Hepatocyte (in vitro differentiated cells): ENCODE data around the gene SNX32. TPM values are rescaled to one million over a fixed set of nuclear protein-coding genes. Genes with fewer than 3 reads are reported as not detected.
A peak's percentile ranks its signal among the peaks of the same experiment; 100 is the strongest.

Experiments used
- DNase-seq: peaks from one replicate; pipeline ENCODE4 v3.0.0-alpha.2; 2016; ENCODE audit warnings: low spot score
- H2AFZ ChIP-seq: fragments of 200-600 bp; sonication (generic); 2 replicates; pipeline ENCODE4 v1.6.0; 2016; ENCODE audit warnings: antibody characterized with exemption, mild to moderate bottlenecking
- H3K27ac ChIP-seq: fragments of 200-600 bp; sonication (generic); 2 replicates; pipeline ENCODE4 v1.5.1; 2016; ENCODE audit warnings: mild to moderate bottlenecking
- H3K27me3 ChIP-seq: fragments of 200-600 bp; sonication (generic); 2 replicates; pipeline ENCODE4 v1.6.1; 2016
- H3K36me3 ChIP-seq: fragments of 200-600 bp; sonication (generic); replicated peaks from 2 replicates; pipeline ENCODE4 v1.5.1; 2016; ENCODE audit warnings: low read depth; ENCODE audit not compliant: insufficient read depth
- H3K4me1 ChIP-seq: fragments of 200-600 bp; sonication (generic); 2 replicates; pipeline ENCODE4 v1.5.1; 2016; ENCODE audit warnings: mild to moderate bottlenecking, moderate library complexity; ENCODE audit not compliant: insufficient read depth
- H3K4me2 ChIP-seq: fragments of 200-600 bp; sonication (generic); 2 replicates; pipeline ENCODE4 v1.6.0; 2016
- H3K4me3 ChIP-seq: fragments of 200-600 bp; sonication (generic); 2 replicates; pipeline ENCODE4 v1.5.1; 2016; ENCODE audit warnings: mild to moderate bottlenecking
- H3K79me2 ChIP-seq: fragments of 200-600 bp; sonication (generic); 2 replicates; pipeline ENCODE4 v1.6.0; 2017; ENCODE audit warnings: mild to moderate bottlenecking
- H3K9me2 ChIP-seq: fragments of 200-600 bp; sonication (generic); replicated peaks from 2 replicates; pipeline ENCODE4 v1.6.0; 2017; ENCODE audit warnings: mild to moderate bottlenecking; ENCODE audit not compliant: insufficient read depth
- H3K9me3 ChIP-seq: fragments of 200-600 bp; sonication (generic); 2 replicates; pipeline ENCODE4 v1.5.1; 2016; ENCODE audit warnings: low read depth, mild to moderate bottlenecking
- H4K20me1 ChIP-seq: fragments of 200-600 bp; sonication (generic); 2 replicates; pipeline ENCODE4 v1.6.0; 2016; ENCODE audit warnings: mild to moderate bottlenecking; ENCODE audit not compliant: insufficient read depth, poor library complexity, severe bottlenecking
- EZH2 ChIP-seq: fragments of 200-600 bp; sonication (generic); IDR thresholded peaks from 2 replicates; pipeline ENCODE4 v1.6.1; 2016; ENCODE audit warnings: antibody characterized with exemption, mild to moderate bottlenecking, borderline replicate concordance
- EZH2phosphoT487 ChIP-seq: fragments of 200-600 bp; sonication (generic); IDR thresholded peaks from one replicate; pipeline ENCODE4 v1.6.1; 2018; ENCODE audit warnings: antibody characterized with exemption, mild to moderate bottlenecking, low read depth, moderate library complexity; ENCODE audit not compliant: unreplicated experiment, severe bottlenecking
- WGBS: methylation state at CpG from one replicate; pipeline ENCODE4 v1.1.6; 2016; ENCODE audit warnings: low lambda C conversion rate; ENCODE audit errors: missing lambda C conversion rate; 5-methylcytosine and 5-hydroxymethylcytosine counted together
- polyA plus RNA-seq: library from polyadenylated mRNA; unstranded; fragments of >200 nt; fragmentation: Nextera tagmentation; extraction: Ambion mirVana; gene quantifications from 2 replicates; pipeline ENCODE4 v1.2.1, GENCODE V29; 2016
- total RNA-seq: library from RNA; depleted of rRNA; stranded (reverse); fragments of >200 nt; gene quantifications from 2 replicates; pipeline ENCODE4 v1.2.3, GENCODE V29; 2014
- TF ChIP-seq, protein P1 (sequence below): fragments of 200-600 bp; sonication (generic); IDR thresholded peaks from 2 replicates; pipeline ENCODE4 v1.5.1; 2016; ENCODE audit warnings: antibody characterized with exemption, mild to moderate bottlenecking; ENCODE audit not compliant: poor library complexity

SNX32 gene
- total and polyA plus RNA-seq, 2 experiments from 2014 or later, result 2.9 to 5.1 TPM

- Histone ChIP-seq H3K9me2 (no peaks in the 10 kb centered on the region), H2AFZ (no peak overlapping the region), H3K9me3 (no peaks in the 10 kb centered on the region), H4K20me1 (no peaks in the 10 kb centered on the region), H3K27me3 (peaks cover 21% of the 10 kb centered on the region), H3K79me2 (no peaks in the 10 kb centered on the region), H3K4me1 (peaks cover 15% of the 10 kb centered on the region), H3K36me3 (no peaks in the 10 kb centered on the region), H3K27ac (peak overlapping the region; percentile 64), H3K4me2 (no peak overlapping the region), H3K4me3 (no peak overlapping the region)
- TF ChIP-seq, protein P1, sequence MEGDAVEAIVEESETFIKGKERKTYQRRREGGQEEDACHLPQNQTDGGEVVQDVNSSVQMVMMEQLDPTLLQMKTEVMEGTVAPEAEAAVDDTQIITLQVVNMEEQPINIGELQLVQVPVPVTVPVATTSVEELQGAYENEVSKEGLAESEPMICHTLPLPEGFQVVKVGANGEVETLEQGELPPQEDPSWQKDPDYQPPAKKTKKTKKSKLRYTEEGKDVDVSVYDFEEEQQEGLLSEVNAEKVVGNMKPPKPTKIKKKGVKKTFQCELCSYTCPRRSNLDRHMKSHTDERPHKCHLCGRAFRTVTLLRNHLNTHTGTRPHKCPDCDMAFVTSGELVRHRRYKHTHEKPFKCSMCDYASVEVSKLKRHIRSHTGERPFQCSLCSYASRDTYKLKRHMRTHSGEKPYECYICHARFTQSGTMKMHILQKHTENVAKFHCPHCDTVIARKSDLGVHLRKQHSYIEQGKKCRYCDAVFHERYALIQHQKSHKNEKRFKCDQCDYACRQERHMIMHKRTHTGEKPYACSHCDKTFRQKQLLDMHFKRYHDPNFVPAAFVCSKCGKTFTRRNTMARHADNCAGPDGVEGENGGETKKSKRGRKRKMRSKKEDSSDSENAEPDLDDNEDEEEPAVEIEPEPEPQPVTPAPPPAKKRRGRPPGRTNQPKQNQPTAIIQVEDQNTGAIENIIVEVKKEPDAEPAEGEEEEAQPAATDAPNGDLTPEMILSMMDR, result no peak
- no peak for TF ChIP-seq EZH2
- TF ChIP-seq EZH2phosphoT487, result no peak
- WGBS, result 15% methylated on average over 5 of the region's 5 CpGs
- DNase-seq, result peak; percentile 69
These were observed 69.3 kb downstream of the SNX32 start for GRCh38 chr11:65903068-65903481.

Other genes with a start within 250 kb of the SNX32 start
- not detected in 2 replicates for gene KCNK7, start 238.2 kb upstream of the SNX32 start, total RNA-seq
- gene KCNK7, start 238.2 kb upstream of the SNX32 start, polyA plus RNA-seq, result 0.37 TPM in 1 of 2 replicates, not detected in the other
- 39.3 and 40.5 TPM in 2 replicates for gene MAP3K11, start 219.7 kb upstream of the SNX32 start, total RNA-seq
- 55.3 and 59.5 TPM in 2 replicates for gene MAP3K11, start 219.7 kb upstream of the SNX32 start, polyA plus RNA-seq
- gene PCNX3, start 218.2 kb upstream of the SNX32 start, total RNA-seq, result 22.2 and 27.4 TPM in 2 replicates
- 17.6 and 20.0 TPM in 2 replicates for gene PCNX3, start 218.2 kb upstream of the SNX32 start, polyA plus RNA-seq
- 15.6 and 19.1 TPM in 2 replicates for gene SIPA1, start 195.9 kb upstream of the SNX32 start, total RNA-seq
- 35.2 and 42.9 TPM in 2 replicates for gene SIPA1, start 195.9 kb upstream of the SNX32 start, polyA plus RNA-seq
- 28.1 and 32.7 TPM in 2 replicates for gene RELA, start 171.0 kb upstream of the SNX32 start, total RNA-seq
- 64.6 and 68.7 TPM in 2 replicates for gene RELA, start 171.0 kb upstream of the SNX32 start, polyA plus RNA-seq
- gene KAT5, start 121.7 kb upstream of the SNX32 start, total RNA-seq, result 36.1 and 41.7 TPM in 2 replicates
- 53.1 and 77.2 TPM in 2 replicates for gene KAT5, start 121.7 kb upstream of the SNX32 start, polyA plus RNA-seq
- 26.4 and 44.4 TPM in 2 replicates for gene RNASEH2C, start 113.2 kb upstream of the SNX32 start, total RNA-seq
- gene RNASEH2C, start 113.2 kb upstream of the SNX32 start, polyA plus RNA-seq, result 68.6 and 78.7 TPM in 2 replicates
- 19.5 and 20.9 TPM in 2 replicates for gene AP5B1, start 53.0 kb upstream of the SNX32 start, total RNA-seq
- 24.8 and 27.1 TPM in 2 replicates for gene AP5B1, start 53.0 kb upstream of the SNX32 start, polyA plus RNA-seq
- gene OVOL1, start 46.9 kb upstream of the SNX32 start, total RNA-seq, result 26.0 and 26.3 TPM in 2 replicates
- gene OVOL1, start 46.9 kb upstream of the SNX32 start, polyA plus RNA-seq, result 20.6 and 20.8 TPM in 2 replicates
- 720 and 758 TPM in 2 replicates for gene CFL1, start 24.2 kb downstream of the SNX32 start, total RNA-seq
- 1,698 and 1,708 TPM in 2 replicates for gene CFL1, start 24.2 kb downstream of the SNX32 start, polyA plus RNA-seq
- gene MUS81, start 26.5 kb downstream of the SNX32 start, total RNA-seq, result 22.3 and 23.8 TPM in 2 replicates
- 47.0 and 51.7 TPM in 2 replicates for gene MUS81, start 26.5 kb downstream of the SNX32 start, polyA plus RNA-seq
- 65.2 and 69.7 TPM in 2 replicates for gene EFEMP2, start 38.8 kb downstream of the SNX32 start, total RNA-seq
- gene EFEMP2, start 38.8 kb downstream of the SNX32 start, polyA plus RNA-seq, result 197 and 230 TPM in 2 replicates
- not detected in 2 replicates for gene CTSW, start 45.9 kb downstream of the SNX32 start, total RNA-seq
- 0.15 and 0.56 TPM in 2 replicates for gene CTSW, start 45.9 kb downstream of the SNX32 start, polyA plus RNA-seq
- 72.6 and 74.9 TPM in 2 replicates for gene FIBP, start 54.5 kb downstream of the SNX32 start, total RNA-seq
- 93.6 and 101 TPM in 2 replicates for gene FIBP, start 54.5 kb downstream of the SNX32 start, polyA plus RNA-seq
- gene CCDC85B, start 56.7 kb downstream of the SNX32 start, total RNA-seq, result 15.1 and 21.5 TPM in 2 replicates
- 38.2 and 41.6 TPM in 2 replicates for gene CCDC85B, start 56.7 kb downstream of the SNX32 start, polyA plus RNA-seq
- gene FOSL1, start 66.4 kb downstream of the SNX32 start, total RNA-seq, result 4.5 and 4.7 TPM in 2 replicates
- 16.5 and 20.1 TPM in 2 replicates for gene FOSL1, start 66.4 kb downstream of the SNX32 start, polyA plus RNA-seq
- 20.8 and 26.3 TPM in 2 replicates for gene C11orf68, start 85.1 kb downstream of the SNX32 start, total RNA-seq
- gene C11orf68, start 85.1 kb downstream of the SNX32 start, polyA plus RNA-seq, result 53.2 and 59.3 TPM in 2 replicates
- 59.1 and 65.3 TPM in 2 replicates for gene DRAP1, start 85.5 kb downstream of the SNX32 start, total RNA-seq
- gene DRAP1, start 85.5 kb downstream of the SNX32 start, polyA plus RNA-seq, result 158 and 173 TPM in 2 replicates
- gene TSGA10IP, start 111.5 kb downstream of the SNX32 start, total RNA-seq, result not detected in 2 replicates
- not detected in 2 replicates for gene TSGA10IP, start 111.5 kb downstream of the SNX32 start, polyA plus RNA-seq
- gene SART1, start 127.8 kb downstream of the SNX32 start, total RNA-seq, result 10.9 and 32.5 TPM in 2 replicates
- gene SART1, start 127.8 kb downstream of the SNX32 start, polyA plus RNA-seq, result 34.1 and 37.5 TPM in 2 replicates
- gene EIF1AD, start 168.2 kb downstream of the SNX32 start, total RNA-seq, result 25.6 and 27.0 TPM in 2 replicates
- 19.4 and 24.8 TPM in 2 replicates for gene EIF1AD, start 168.2 kb downstream of the SNX32 start, polyA plus RNA-seq
- gene BANF1, start 168.5 kb downstream of the SNX32 start, total RNA-seq, result 22.8 and 37.8 TPM in 2 replicates
- gene BANF1, start 168.5 kb downstream of the SNX32 start, polyA plus RNA-seq, result 197 and 215 TPM in 2 replicates
- 3.0 and 4.4 TPM in 2 replicates for gene CST6, start 178.0 kb downstream of the SNX32 start, total RNA-seq
- 9.4 and 17.6 TPM in 2 replicates for gene CST6, start 178.0 kb downstream of the SNX32 start, polyA plus RNA-seq
- not detected in 2 replicates for gene CATSPER1, start 192.5 kb downstream of the SNX32 start, total RNA-seq
- not detected in 2 replicates for gene CATSPER1, start 192.5 kb downstream of the SNX32 start, polyA plus RNA-seq
- 0.68 and 0.80 TPM in 2 replicates for gene GAL3ST3, start 215.2 kb downstream of the SNX32 start, total RNA-seq
- 1.1 and 2.6 TPM in 2 replicates for gene GAL3ST3, start 215.2 kb downstream of the SNX32 start, polyA plus RNA-seq
- gene SF3B2, start 218.4 kb downstream of the SNX32 start, total RNA-seq, result 109 and 120 TPM in 2 replicates
- gene SF3B2, start 218.4 kb downstream of the SNX32 start, polyA plus RNA-seq, result 155 and 170 TPM in 2 replicates
- gene PACS1, start 236.3 kb downstream of the SNX32 start, total RNA-seq, result 23.5 and 28.2 TPM in 2 replicates
- 70.1 and 71.5 TPM in 2 replicates for gene PACS1, start 236.3 kb downstream of the SNX32 start, polyA plus RNA-seq